ENCODE results near the gene KRTDAP. TPM values are rescaled to one million over a fixed set of nuclear protein-coding genes. Genes with fewer than 3 reads are reported as not detected.
"Not testable (repeated sequence)": the region's sequence is repeated elsewhere in the genome, so short reads cannot be mapped to it uniquely, and the experiment has no call there.

KRTDAP gene
- total RNA-seq, 6 experiments from 2014 or later: not detected

DNA sequence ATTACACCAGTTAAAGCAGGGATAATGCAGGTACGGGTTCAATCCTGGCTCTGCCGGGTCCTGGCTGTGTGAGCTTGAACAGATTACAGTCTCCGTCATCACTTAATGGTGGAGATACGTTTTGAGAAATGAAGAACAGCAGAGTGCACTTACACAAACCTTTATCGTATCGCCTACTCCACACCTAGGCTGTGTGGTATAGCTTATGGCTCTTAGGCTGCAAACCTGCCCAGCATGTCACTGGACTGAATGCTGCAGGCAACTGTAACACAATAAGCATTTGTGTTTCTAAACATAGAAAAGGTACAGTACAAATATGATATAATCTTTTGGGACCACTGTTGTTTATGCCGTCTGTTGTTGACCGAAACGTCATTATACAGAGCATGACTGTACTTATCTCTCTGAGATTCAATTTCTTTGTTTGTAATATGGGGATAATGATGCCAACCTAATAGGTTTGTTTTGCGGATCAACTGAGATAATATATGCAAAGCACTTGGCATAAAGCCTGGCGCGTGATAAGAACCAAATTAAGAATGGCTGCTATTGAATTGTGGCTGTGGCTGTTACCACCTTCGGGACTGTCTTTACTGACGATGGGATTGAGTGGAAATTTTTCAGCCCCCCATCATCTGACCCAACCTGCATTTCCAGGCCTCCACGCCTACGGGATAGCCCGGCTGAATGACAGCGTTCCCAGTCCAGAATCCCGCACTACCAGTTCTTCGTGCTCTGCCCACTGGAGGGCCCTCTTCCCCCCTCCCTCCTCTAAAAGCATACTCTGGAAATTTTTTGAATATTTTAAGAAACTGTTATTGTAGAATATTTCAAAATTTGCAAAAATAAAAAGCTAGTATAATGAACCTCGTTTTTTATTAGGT is 11.2 kb downstream of the KRTDAP start:
- no peak overlapping the region for H3K4me3 Mint-ChIP-seq
- no peaks in the 10 kb centered on the region for H3K4me1 Mint-ChIP-seq (ENCODE audit: low read depth)
- DNase-seq: no peak
- no peak overlapping the region for H3K27ac Mint-ChIP-seq
- H3K36me3 Mint-ChIP-seq (ENCODE audit: low read depth): no peaks in the 10 kb centered on the region
- H3K9me3 Mint-ChIP-seq: no peaks in the 10 kb centered on the region
- TF ChIP-seq, protein P1, sequence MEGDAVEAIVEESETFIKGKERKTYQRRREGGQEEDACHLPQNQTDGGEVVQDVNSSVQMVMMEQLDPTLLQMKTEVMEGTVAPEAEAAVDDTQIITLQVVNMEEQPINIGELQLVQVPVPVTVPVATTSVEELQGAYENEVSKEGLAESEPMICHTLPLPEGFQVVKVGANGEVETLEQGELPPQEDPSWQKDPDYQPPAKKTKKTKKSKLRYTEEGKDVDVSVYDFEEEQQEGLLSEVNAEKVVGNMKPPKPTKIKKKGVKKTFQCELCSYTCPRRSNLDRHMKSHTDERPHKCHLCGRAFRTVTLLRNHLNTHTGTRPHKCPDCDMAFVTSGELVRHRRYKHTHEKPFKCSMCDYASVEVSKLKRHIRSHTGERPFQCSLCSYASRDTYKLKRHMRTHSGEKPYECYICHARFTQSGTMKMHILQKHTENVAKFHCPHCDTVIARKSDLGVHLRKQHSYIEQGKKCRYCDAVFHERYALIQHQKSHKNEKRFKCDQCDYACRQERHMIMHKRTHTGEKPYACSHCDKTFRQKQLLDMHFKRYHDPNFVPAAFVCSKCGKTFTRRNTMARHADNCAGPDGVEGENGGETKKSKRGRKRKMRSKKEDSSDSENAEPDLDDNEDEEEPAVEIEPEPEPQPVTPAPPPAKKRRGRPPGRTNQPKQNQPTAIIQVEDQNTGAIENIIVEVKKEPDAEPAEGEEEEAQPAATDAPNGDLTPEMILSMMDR (IDR thresholded peaks at IDR 0.05): no peak; the same call in 1 of the 2 replicates
- H3K27me3 Mint-ChIP-seq (ENCODE audit: insufficient read depth): peaks cover 13% of the 10 kb centered on the region

DNA sequence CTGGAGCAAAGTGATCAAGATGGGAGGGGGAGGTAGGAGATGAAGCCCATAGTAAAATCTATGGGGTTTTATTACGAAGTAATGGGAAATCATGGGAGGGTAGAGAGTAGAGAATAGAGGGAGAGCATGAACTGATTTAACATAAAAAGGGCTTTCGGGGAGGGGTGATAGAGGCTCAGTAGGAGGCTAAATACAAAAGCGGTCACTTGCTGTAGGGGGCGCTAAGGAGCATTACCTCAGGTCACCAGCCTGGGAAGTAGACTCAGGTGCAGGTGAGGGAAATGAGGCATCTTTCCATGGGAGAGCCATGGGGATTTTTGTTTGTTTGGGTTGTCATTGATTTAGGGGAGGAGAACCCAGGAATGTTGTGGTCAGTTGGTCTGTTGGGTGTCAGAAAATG is 14.1 kb downstream of the KRTDAP start:
- no peaks in the 10 kb centered on the region for H3K36me3 Mint-ChIP-seq (ENCODE audit: low read depth)
- H3K4me1 Mint-ChIP-seq (ENCODE audit: low read depth): no peaks in the 10 kb centered on the region
- H3K9me3 Mint-ChIP-seq: no peaks in the 10 kb centered on the region
- DNase-seq: no peak
- H3K4me3 Mint-ChIP-seq: no peak overlapping the region
- TF ChIP-seq, protein P1 (IDR thresholded peaks at IDR 0.05): peak; percentile 49
- H3K27me3 Mint-ChIP-seq (ENCODE audit: insufficient read depth): peaks cover 16% of the 10 kb centered on the region
- H3K27ac Mint-ChIP-seq: no peak overlapping the region

DNA sequence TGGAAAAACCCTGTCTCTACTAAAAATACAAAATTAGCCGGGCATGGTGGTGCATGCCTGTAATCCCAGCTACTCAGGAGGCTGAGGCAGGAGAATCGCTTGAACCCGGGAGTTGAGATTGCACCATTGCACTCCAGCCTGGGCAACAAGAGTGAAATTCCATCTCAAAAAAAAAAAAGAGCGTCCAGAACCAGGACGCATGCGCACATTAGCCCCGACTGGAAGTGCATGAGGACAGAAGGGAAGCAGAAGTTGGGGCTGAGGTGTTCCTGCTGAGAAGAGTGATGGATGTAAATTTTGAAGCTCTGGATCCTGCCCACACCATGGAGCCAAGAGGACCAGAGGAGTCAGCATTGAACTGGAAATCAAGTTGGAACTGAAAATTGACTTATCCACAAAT is 15.7 kb downstream of the KRTDAP start:
- H3K27ac Mint-ChIP-seq; H3K27me3 Mint-ChIP-seq (ENCODE audit: insufficient read depth); H3K36me3 Mint-ChIP-seq (ENCODE audit: low read depth); H3K9me3 Mint-ChIP-seq; H3K4me1 Mint-ChIP-seq (ENCODE audit: low read depth); H3K4me3 Mint-ChIP-seq; DNase-seq: not testable (repeated sequence)

DNA sequence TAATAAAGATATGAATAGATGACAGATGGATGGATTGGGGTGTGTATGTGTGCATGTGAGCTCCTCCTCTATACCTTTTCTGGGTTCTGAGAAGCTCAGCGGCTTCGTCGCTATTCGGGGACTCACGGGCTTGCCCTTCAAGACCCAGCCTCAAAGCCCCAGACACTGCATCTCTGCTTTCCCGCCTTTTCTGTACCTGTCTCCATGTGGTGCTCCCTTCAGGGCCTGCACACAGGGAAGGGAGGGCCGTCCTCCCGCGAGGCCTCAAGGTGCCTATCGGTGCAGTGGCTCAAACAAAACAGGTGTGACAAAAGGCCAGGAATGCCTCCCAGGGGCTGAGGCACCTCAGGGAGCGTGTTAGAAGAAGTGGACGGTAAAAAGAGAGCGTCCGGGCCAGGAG is 16.2 kb downstream of the KRTDAP start:
- Mint-ChIP-seq H3K27me3 (ENCODE audit: insufficient read depth) (peaks cover 9% of the 10 kb centered on the region), H3K9me3 (no peaks in the 10 kb centered on the region), H3K36me3 (ENCODE audit: low read depth) (no peaks in the 10 kb centered on the region), H3K4me3 (no peak overlapping the region), H3K27ac (no peak overlapping the region), H3K4me1 (ENCODE audit: low read depth) (no peaks in the 10 kb centered on the region)
- TF ChIP-seq, protein P1 (IDR thresholded peaks at IDR 0.05): no peak
- DNase-seq: no peak

DNA sequence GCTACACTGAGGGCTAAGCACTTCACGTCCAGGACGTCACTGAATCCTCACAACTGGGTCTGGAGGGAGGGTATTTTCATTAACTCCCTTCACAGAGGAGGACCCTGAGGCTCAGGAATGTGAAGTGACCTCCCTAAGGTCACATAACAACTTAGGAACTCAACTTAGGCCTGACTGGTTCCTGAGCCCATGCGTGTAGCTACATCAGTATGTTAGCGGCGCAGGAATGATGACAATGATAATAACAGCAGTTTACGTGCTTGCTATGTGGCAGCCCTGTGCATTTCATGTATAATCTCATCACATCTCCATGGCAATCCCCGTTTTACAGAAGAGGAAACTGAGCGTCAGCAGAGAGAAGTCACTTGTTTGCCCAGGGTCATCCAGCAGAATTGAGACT is 18.3 kb downstream of the KRTDAP start:
- H3K4me1 Mint-ChIP-seq (ENCODE audit: low read depth): no peaks in the 10 kb centered on the region
- no peak overlapping the region for H3K4me3 Mint-ChIP-seq
- no peak overlapping the region for H3K27ac Mint-ChIP-seq

DNA sequence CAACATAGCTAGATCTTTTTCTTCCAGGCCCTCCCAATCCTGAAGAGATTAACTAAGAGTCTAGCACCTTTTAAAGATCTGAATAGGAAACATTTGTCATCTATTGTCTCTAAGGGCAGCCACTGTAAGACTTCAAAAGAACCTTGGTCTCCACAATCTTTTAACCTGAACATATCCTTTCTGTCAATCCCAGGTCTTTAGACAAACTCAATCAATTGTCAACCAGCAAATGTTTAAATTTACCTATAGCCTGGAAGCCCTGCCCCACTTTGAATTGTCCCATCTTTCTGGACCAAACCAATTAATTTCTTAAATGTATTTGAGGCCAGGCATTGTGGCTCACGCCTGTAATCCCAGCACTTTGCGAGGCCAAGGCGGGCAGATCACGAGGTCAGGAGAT is 19.2 kb downstream of the KRTDAP start:
- not testable (repeated sequence) for H3K4me3 Mint-ChIP-seq; H3K9me3 Mint-ChIP-seq; H3K4me1 Mint-ChIP-seq (ENCODE audit: low read depth); H3K36me3 Mint-ChIP-seq (ENCODE audit: low read depth); H3K27ac Mint-ChIP-seq; DNase-seq
- peaks cover 22% of the 10 kb centered on the region for H3K27me3 Mint-ChIP-seq (ENCODE audit: insufficient read depth)

More for the DNA sequence above, 18.3 kb downstream of the KRTDAP start:
- TF ChIP-seq, protein P1 (IDR thresholded peaks at IDR 0.05): no peak
- peaks cover 18% of the 10 kb centered on the region for H3K27me3 Mint-ChIP-seq (ENCODE audit: insufficient read depth)
- no peak for DNase-seq
- H3K36me3 Mint-ChIP-seq (ENCODE audit: low read depth): no peaks in the 10 kb centered on the region
- H3K9me3 Mint-ChIP-seq: no peaks in the 10 kb centered on the region

Measured in HFFc6 (cell line).